SK-N-SH treated with all-trans-retinoic acid at 6 μM for 48 hours (cell line): ENCODE results near the gene KREMEN2.

Experiments
- PATZ1 ChIP-seq: fragments of 250-450 bp; sonication (Bioruptor Pico); IDR thresholded peaks from 2 replicates; pipeline ENCODE4 v1.8.0; 2020; ENCODE audit warnings: mild to moderate bottlenecking, moderate library complexity, borderline replicate concordance
- RARB ChIP-seq: fragments of 250-450 bp; sonication (Bioruptor Pico); IDR thresholded peaks from 2 replicates; pipeline ENCODE4 v1.8.0; 2021; ENCODE audit warnings: mild to moderate bottlenecking, moderate library complexity
- SNAI2 ChIP-seq: fragments of 250-450 bp; sonication (Bioruptor Pico); IDR thresholded peaks from 2 replicates; pipeline ENCODE4 v1.5.0; 2020; ENCODE audit warnings: mild to moderate bottlenecking, moderate library complexity
- TCF4 ChIP-seq: fragments of 250-450 bp; sonication (Bioruptor Pico); IDR thresholded peaks from 2 replicates; pipeline ENCODE4 v1.8.0; 2021; ENCODE audit warnings: mild to moderate bottlenecking, moderate library complexity, borderline replicate concordance
- ZNF565 ChIP-seq: fragments of 450-650 bp; formaldehyde crosslinking; conservative IDR thresholded peaks from 2 replicates; pipeline ENCODE4 v1.5.0; 2020; ENCODE audit warnings: low read depth, mild to moderate bottlenecking, moderate library complexity

- TF ChIP-seq RARB (CRISPR knock-in tag), result no peak
- no peak for TF ChIP-seq TCF4 (CRISPR knock-in tag)
- TF ChIP-seq PATZ1 (CRISPR knock-in tag), result no peak
- no peak for TF ChIP-seq ZNF565 (CRISPR knock-in tag)
- TF ChIP-seq SNAI2 (CRISPR knock-in tag), result no peak
Measured at GRCh38 chr16:3007059-3007956, 43.2 kb downstream of the KREMEN2 start.
